GM12878 (cell line): Measurements from ENCODE around the gene WDFY4. TPM values are rescaled to one million over a fixed set of nuclear protein-coding genes. Genes with fewer than 3 reads are reported as not detected.

Source experiments
- ATAC-seq: fragments of 200-7000 bp; cut with Tn5 transposase; 3 replicates; pipeline ENCODE4 v1.9.1; 2020; ENCODE audit warnings: mild to moderate bottlenecking, moderate library complexity
- BruUV-seq: library from RNA; stranded (reverse); fragments of 400-500 nt; replicated peaks from 2 replicates; lab custom pipeline; 2021; lab: Mats Ljungman, UMichigan
- CTCF ChIA-PET: fragments of 300-600 bp; sonication (Branson Sonifier 250); formaldehyde crosslinking; extraction: SDS; loops from one replicate; lab custom pipeline; 2021; ENCODE audit warnings: inconsistent platforms; lab: Yijun Ruan, JAX
- POLR2A ChIA-PET: fragments of 350-600 bp; formaldehyde crosslinking; extraction: SDS; loops from one replicate; lab custom pipeline; 2021; ENCODE audit warnings: inconsistent platforms; lab: Charles Lee
- RAD21 ChIA-PET: fragments of 300-600 bp; sonication (Branson Sonifier 250); formaldehyde crosslinking; loops from one replicate; lab custom pipeline; 2023; ENCODE audit warnings: antibody characterized with exemption; ENCODE audit not compliant: unreplicated experiment; lab: Charles Lee
- SMC1A ChIA-PET: fragments of 300-600 bp; sonication (Branson Sonifier 250); formaldehyde crosslinking; loops from one replicate; lab custom pipeline; 2023; ENCODE audit not compliant: unreplicated experiment, uncharacterized antibody; lab: Charles Lee
- DNase-seq: peaks from one replicate; pipeline ENCODE4 v3.0.0-alpha.2; 2011; ENCODE audit warnings: low read depth, low spot score
- FAIRE-seq: peaks from 3 replicates; lab custom pipeline; 2011; peaks lifted over from hg19 to GRCh38; lab: Jason Lieb, UNC
- H2AFZ ChIP-seq: 2 replicates; pipeline ENCODE4 v1.6.0; 2011; ENCODE audit warnings: low read depth, low read length, control low read depth; ENCODE audit not compliant: control insufficient read depth
- H3K27ac ChIP-seq: 2 replicates; pipeline ENCODE4 v1.5.1; 2011; ENCODE audit warnings: control low read depth; ENCODE audit not compliant: control insufficient read depth, insufficient read depth
- H3K27me3 ChIP-seq, 2 experiments: replicated peaks in 1 of 2; 2 replicates each; pipeline versions ENCODE4 v1.6.0 to v1.6.1; 2011; ENCODE audit warnings: low read length in 1 of 2; ENCODE audit not compliant: control insufficient read depth in 2 of 2, insufficient read depth in 2 of 2
- H3K36me3 ChIP-seq, 2 experiments: 2 replicates each; pipeline ENCODE4 v1.5.1; 2011; ENCODE audit warnings: low read length in 1 of 2; ENCODE audit not compliant: control insufficient read depth in 2 of 2, insufficient read depth in 2 of 2
- H3K4me1 ChIP-seq: 2 replicates; pipeline ENCODE4 v1.6.1; 2011; ENCODE audit warnings: mild to moderate bottlenecking, low read length, moderate library complexity, mixed read lengths; ENCODE audit not compliant: control insufficient read depth, insufficient read depth
- H3K4me2 ChIP-seq: 2 replicates; pipeline ENCODE4 v1.6.0; 2011; ENCODE audit warnings: control low read depth; ENCODE audit not compliant: control insufficient read depth, insufficient read depth
- H3K4me3 ChIP-seq: fragments of 200-600 bp; sonication (generic); 2 replicates; pipeline ENCODE4 v1.5.1; 2016
- H3K79me2 ChIP-seq: 2 replicates; pipeline ENCODE4 v1.6.0; 2011; ENCODE audit warnings: low read length; ENCODE audit not compliant: control insufficient read depth, insufficient read depth
- H3K9ac ChIP-seq: 2 replicates; pipeline ENCODE4 v1.8.0; 2011; ENCODE audit warnings: low read length, control low read depth, mixed read lengths; ENCODE audit not compliant: control insufficient read depth, insufficient read depth
- H3K9me3 ChIP-seq: replicated peaks from 3 replicates; pipeline ENCODE4 v1.5.1; 2011; ENCODE audit warnings: mild to moderate bottlenecking, low read length; ENCODE audit not compliant: control insufficient read depth, insufficient read depth
- H4K20me1 ChIP-seq: 2 replicates; pipeline ENCODE4 v1.6.0; 2011; ENCODE audit not compliant: control insufficient read depth, insufficient read depth
- BACH1 ChIP-seq: fragments of 450-650 bp; IDR thresholded peaks from 2 replicates; pipeline ENCODE4 v1.6.1; 2017; ENCODE audit warnings: mild to moderate bottlenecking, borderline replicate concordance
- CREB1 ChIP-seq: IDR thresholded peaks from 2 replicates; pipeline ENCODE4 v1.6.1; 2012; ENCODE audit warnings: low read depth, mild to moderate bottlenecking, inconsistent platforms
- NFYB ChIP-seq: IDR thresholded peaks from 2 replicates; pipeline ENCODE4 v1.6.1; 2011; ENCODE audit warnings: low read depth, mild to moderate bottlenecking, low read length, improper control_type of control experiment, moderate library complexity; ENCODE audit not compliant: insufficient read depth
- POLR2AphosphoS2 ChIP-seq: IDR thresholded peaks from 2 replicates; pipeline ENCODE4 v1.6.1; 2011; ENCODE audit warnings: low read depth, mild to moderate bottlenecking, low read length, improper control_type of control experiment, moderate library complexity
- POLR2AphosphoS5 ChIP-seq: IDR thresholded peaks from 2 replicates; pipeline ENCODE4 v1.6.1; 2011; ENCODE audit warnings: mild to moderate bottlenecking, low read length, inconsistent platforms
- PRDM15 ChIP-seq: fragments of 450-650 bp; formaldehyde crosslinking; IDR thresholded peaks from 2 replicates; pipeline ENCODE4 v1.4.0; 2020; ENCODE audit warnings: mild to moderate bottlenecking, moderate library complexity
- RAD21 ChIP-seq: IDR thresholded peaks from 2 replicates; pipeline ENCODE4 v1.6.1; 2011; ENCODE audit warnings: mild to moderate bottlenecking, low read depth, low read length, moderate library complexity; ENCODE audit not compliant: insufficient read depth
- SMAD1 ChIP-seq: fragments of 450-650 bp; IDR thresholded peaks from 2 replicates; pipeline ENCODE4 v1.6.1; 2018; ENCODE audit warnings: mild to moderate bottlenecking, low read depth; ENCODE audit not compliant: partially characterized antibody
- TARDBP ChIP-seq: IDR thresholded peaks from 2 replicates; pipeline ENCODE4 v1.6.1; 2016; ENCODE audit warnings: borderline replicate concordance
- ZBTB11 ChIP-seq: fragments of 450-650 bp; formaldehyde crosslinking; IDR thresholded peaks from 2 replicates; pipeline ENCODE4 v1.5.0; 2022; ENCODE audit warnings: mild to moderate bottlenecking, missing genetic modification characterization
- ZBTB4 ChIP-seq: fragments of 450-650 bp; formaldehyde crosslinking; IDR thresholded peaks from 2 replicates; pipeline ENCODE4 v1.4.0; 2022; ENCODE audit warnings: mild to moderate bottlenecking, moderate library complexity
- ZZZ3 ChIP-seq: IDR thresholded peaks from 2 replicates; pipeline ENCODE4 v1.6.1; 2011; ENCODE audit warnings: low read depth; ENCODE audit not compliant: control insufficient read depth, insufficient read length
- WGBS: methylation state at CpG from one replicate; pipeline ENCODE4 v1.1.6; 2016; ENCODE audit warnings: low lambda C conversion rate; ENCODE audit not compliant: insufficient replicate concordance, insufficient coverage; ENCODE audit errors: missing lambda C conversion rate; 5-methylcytosine and 5-hydroxymethylcytosine counted together
- in situ Hi-C: fragments of 300-500 bp; cut with MboI; formaldehyde crosslinking; loops from 9 replicates; pipeline ENCODE4 v1.14.3; 2018; ENCODE audit warnings: mixed read lengths
- intact Hi-C: fragments of 100-400 bp; cut with micrococcal nuclease; formaldehyde crosslinking; loops from one replicate; pipeline ENCODE4 v1.14.2; 2022; ENCODE audit not compliant: unreplicated experiment
- polyA plus RNA-seq, 11 experiments: library from polyadenylated mRNA; depleted of rRNA in 4 of 11; unstranded in 6 of 11; stranded (reverse) in 5 of 11; fragments of >200 nt; fragmentation: Nextera tagmentation in 4 of 11; fragmentation: Illumina TruSeq in 1 of 11; extraction: Ambion mirVana in 4 of 11; extraction: Trizol in 1 of 11; gene quantifications; 1 replicate in 1 of 11; 2 replicates in 10 of 11; pipeline versions ENCODE4 v1.2.1 to v1.2.3, GENCODE V29; 2011 to 2016; ENCODE audit warnings: inconsistent platforms in 2 of 11, missing spikeins in 2 of 11, low read depth in 1 of 11
- total RNA-seq, 4 experiments: library from RNA; depleted of rRNA in 3 of 4; stranded (reverse); fragments of >200 nt in 3 of 4; fragmentation: Illumina TruSeq in 1 of 4; extraction: Trizol in 1 of 4; gene quantifications; 2 replicates each; pipeline versions ENCODE4 v1.2.1 to v1.2.3, GENCODE V29; 2013 to 2021

The WDFY4 gene
- total and polyA plus RNA-seq, 10 of the 15 experiments (the other 5 are each of a cell fraction or from before 2014, with no cell fraction given), result 13.5 to 132 (median 47.3) TPM

GRCh38 chr10:48951707-48952106, 267.0 kb downstream of the WDFY4 start:
- H2AFZ ChIP-seq, result no peak overlapping the region
- no peak for DNase-seq
- ChIA-PET SMC1A (interaction anchor here (1.5 kb wide), 1 partner anchor 12 kb away, joined by 3 read pairs; no protein-coding TSS in a partner anchor), POLR2A (no interaction called here), CTCF (interaction anchor here (1.0 to 1.3 kb wide), 3 partner anchors 295 to 559 kb away, joined by 3 read pairs; no protein-coding TSS in a partner anchor), RAD21 (no interaction called here)
- H3K79me2 ChIP-seq, result no peaks in the 10 kb centered on the region
- H4K20me1 ChIP-seq, result no peaks in the 10 kb centered on the region
- peaks cover 29 to 37% of the 10 kb centered on the region in 2 experiments for H3K36me3 ChIP-seq
- no TSS peak for BruUV-seq
- H3K4me3 ChIP-seq, result no peak overlapping the region
- H3K4me1 ChIP-seq, result no peaks in the 10 kb centered on the region
- no peak overlapping the region for H3K4me2 ChIP-seq
- intact Hi-C loops (no loop called here), in situ Hi-C loops (no loop called here)
- WGBS, result 97% methylated on average over 7 of the region's 7 CpGs
- no peak for FAIRE-seq
- no peak overlapping the region for H3K27ac ChIP-seq
- H3K9ac ChIP-seq, result no peak overlapping the region
- H3K9me3 ChIP-seq, result no peaks in the 10 kb centered on the region
- no peak for TF ChIP-seq ZBTB4
- TF ChIP-seq BACH1, result no peak
- no peak for TF ChIP-seq NFYB
- no peak for TF ChIP-seq PRDM15 (CRISPR knock-in tag)
- no peak for TF ChIP-seq SMAD1
- no peak for TF ChIP-seq POLR2AphosphoS2
- TF ChIP-seq TARDBP, result no peak
- no peak for TF ChIP-seq ZZZ3
- TF ChIP-seq ZBTB11, result no peak
- no peak for TF ChIP-seq RAD21
- TF ChIP-seq POLR2AphosphoS5, result no peak
- TF ChIP-seq CREB1, result no peak
- TF ChIP-seq, all 136 proteins: peak for 0
- ATAC-seq, result no peak
- H3K27me3 ChIP-seq, result no peaks in the 10 kb centered on the region
